ENCODE results near the gene TCP1. TPM values are rescaled to one million over a fixed set of nuclear protein-coding genes. Genes with fewer than 3 reads are reported as not detected.

TCP1 gene
- total RNA-seq, 3 donors from 2014 or later = 119 to 151 (median 137) TPM

DNA sequence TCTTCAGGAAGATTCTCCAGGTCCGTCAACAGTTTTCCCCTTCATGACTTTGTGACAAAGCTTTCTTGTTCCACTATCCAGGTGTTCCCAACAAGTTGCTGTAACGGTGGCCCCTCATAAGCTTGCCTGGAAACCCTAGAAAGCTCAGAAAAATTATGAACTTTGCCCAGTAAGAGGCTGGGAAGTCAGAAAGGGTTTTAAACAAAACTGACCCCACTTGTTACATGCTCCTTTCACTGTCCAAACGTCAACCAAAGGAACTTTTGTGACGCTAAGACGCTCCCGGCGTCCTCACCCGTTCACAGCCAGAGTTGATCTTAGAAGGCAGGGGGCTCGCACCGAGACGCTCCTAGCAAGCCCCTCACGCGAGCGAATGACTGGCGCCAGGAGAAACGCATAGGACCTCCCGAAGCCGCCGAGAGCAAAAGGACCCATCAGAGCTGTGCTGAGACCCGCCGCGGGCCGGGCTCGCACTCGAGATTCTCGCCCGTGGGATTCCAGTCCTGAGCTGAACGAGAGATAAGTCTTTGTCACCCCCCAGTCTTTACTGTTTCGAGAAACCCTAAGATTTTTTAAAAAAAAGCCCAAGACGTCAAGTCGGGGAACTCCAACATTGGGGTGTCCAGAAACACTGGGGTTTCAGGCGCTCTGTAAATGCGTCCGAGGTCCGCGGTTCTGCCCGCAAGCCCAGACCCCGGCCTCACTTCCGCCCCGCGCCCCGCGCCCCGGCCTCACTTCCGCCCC lies 28.1 kb downstream of the TCP1 start:
- no peak for TF ChIP-seq POLR2AphosphoS5 (IDR thresholded peaks at IDR 0.05)
- no peak for TF ChIP-seq CTCF (IDR thresholded peaks at IDR 0.05)
- TF ChIP-seq POLR2A (IDR thresholded peaks at IDR 0.05) = no peak
- DNase-seq (ENCODE audit: low spot score in 2 of 2) = no peak
- Histone ChIP-seq H3K27me3 (no peaks in the 10 kb centered on the region), H3K9me3 (no peaks in the 10 kb centered on the region), H3K27ac (peak overlapping the region; percentile 96 to 98), H3K4me1 (no peaks in the 10 kb centered on the region), H3K36me3 (no peaks in the 10 kb centered on the region), H3K4me3 (peak overlapping the region; percentile 86 to 92 (median 88))
- intact Hi-C loops (cut with DNase I; ENCODE audit: low total_unique reads) = no loop called here

- intact Hi-C loops (cut with DNase I; ENCODE audit: low total_unique reads) = no loop called here
Measured at GRCh38 chr6:159760602-159761057, 28.8 kb downstream of the TCP1 start.

DNA sequence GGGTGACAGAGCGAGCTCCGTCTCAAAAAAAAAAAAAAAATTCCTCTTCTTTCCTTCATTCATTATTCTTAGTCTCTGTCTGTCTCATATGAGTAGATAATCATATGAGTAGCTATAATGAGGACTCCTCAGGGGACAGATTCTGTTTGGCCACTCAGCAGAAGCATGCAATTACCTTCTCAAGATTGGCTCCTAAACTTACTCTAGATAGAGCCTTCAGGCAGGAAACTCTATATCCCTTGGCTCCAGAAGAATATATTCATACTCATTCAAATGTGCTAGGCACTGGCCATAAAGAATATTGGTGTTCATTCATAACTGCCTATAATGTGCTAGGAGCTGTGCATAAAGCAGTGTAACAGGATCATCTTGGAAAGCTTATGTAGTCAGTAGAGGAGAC lies 29.8 kb downstream of the TCP1 start:
- intact Hi-C loops (cut with DNase I; ENCODE audit: low total_unique reads) = no loop called here
- Histone ChIP-seq H3K4me1 (no peaks in the 10 kb centered on the region), H3K4me3 (no peak overlapping the region), H3K27me3 (no peaks in the 10 kb centered on the region), H3K36me3 (no peaks in the 10 kb centered on the region), H3K27ac (no peak overlapping the region), H3K9me3 (no peaks in the 10 kb centered on the region)
- no peak for DNase-seq (ENCODE audit: low spot score in 2 of 2)
- TF ChIP-seq POLR2AphosphoS5 (IDR thresholded peaks at IDR 0.05) = no peak
- TF ChIP-seq CTCF (IDR thresholded peaks at IDR 0.05) = no peak
- TF ChIP-seq POLR2A (IDR thresholded peaks at IDR 0.05) = no peak

More at GRCh38 chr6:159760602-159761057, 28.8 kb downstream of the TCP1 start:
- peak overlapping the region; percentile 86 to 92 (median 88) for H3K4me3 ChIP-seq
- TF ChIP-seq POLR2A (IDR thresholded peaks at IDR 0.05) (no peak), CTCF (IDR thresholded peaks at IDR 0.05) (no peak)
- no peaks in the 10 kb centered on the region for H3K4me1 ChIP-seq
- no peak for DNase-seq (ENCODE audit: low spot score in 2 of 2)
- H3K27ac ChIP-seq = peak overlapping the region; percentile 96 to 98
- H3K36me3 ChIP-seq = no peaks in the 10 kb centered on the region
- H3K27me3 ChIP-seq = no peaks in the 10 kb centered on the region
- no peaks in the 10 kb centered on the region for H3K9me3 ChIP-seq

DNA sequence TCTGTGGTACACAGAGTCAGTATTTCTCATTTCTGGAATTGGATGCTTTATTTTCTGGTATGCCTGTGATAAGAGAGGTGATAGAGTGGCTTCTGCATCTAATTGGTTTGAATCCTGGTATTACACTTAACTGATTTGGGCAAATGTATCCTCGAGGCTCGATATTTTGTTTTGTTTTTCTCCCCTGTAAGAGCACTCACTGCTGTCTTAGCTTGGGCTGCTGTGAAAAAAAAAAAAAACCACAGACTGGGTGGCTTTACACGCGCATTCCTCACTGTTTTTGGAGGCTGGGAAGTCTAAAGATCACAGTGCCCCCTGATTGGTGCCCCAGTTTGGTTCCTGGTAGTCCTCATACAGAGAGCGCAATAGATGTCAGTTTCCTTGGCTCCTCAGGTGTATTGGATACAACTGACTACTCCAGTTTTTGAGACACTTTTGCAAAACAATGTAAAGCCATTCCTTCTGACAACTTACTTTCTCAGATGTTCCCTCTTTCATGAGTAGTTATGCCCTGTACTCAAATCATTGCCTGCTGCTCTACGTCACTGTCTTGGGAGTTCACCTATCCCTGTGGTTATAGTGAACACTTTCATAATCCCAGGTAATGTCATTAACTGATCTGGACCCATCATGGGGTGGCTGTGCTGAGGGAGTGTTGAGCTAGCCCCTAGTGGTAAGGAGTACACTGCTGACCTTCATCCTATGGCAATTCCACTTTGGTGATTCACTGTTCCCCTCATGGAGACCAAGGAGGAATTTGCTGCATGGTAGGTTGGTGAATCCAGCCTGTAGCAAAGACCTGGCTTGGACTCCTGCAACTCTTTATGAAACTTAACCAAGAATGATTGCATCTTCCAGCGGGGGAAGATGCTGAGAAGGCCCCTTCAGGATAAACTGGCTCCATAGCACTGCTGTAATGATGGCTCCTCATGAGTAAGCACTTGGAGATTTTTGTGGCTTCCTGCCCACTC lies 31.1 kb downstream of the TCP1 start:
- Histone ChIP-seq H3K4me1 (peaks cover 0 to 4% of the 10 kb centered on the region in 2 donors), H3K27me3 (no peaks in the 10 kb centered on the region), H3K36me3 (peaks cover 4% of the 10 kb centered on the region), H3K4me3 (no peak overlapping the region), H3K27ac (peak overlapping the region in 1 of 2 donors; percentile 33), H3K9me3 (no peaks in the 10 kb centered on the region)
- no peak for DNase-seq (ENCODE audit: low spot score in 2 of 2)
- intact Hi-C loops (cut with DNase I; ENCODE audit: low total_unique reads) = no loop called here
- TF ChIP-seq POLR2A (IDR thresholded peaks at IDR 0.05) = no peak
- no peak for TF ChIP-seq CTCF (IDR thresholded peaks at IDR 0.05)
- no peak for TF ChIP-seq POLR2AphosphoS5 (IDR thresholded peaks at IDR 0.05)

Data from breast epithelium (tissue), 4 donors.